BE2C (cell line): ENCODE data around the gene GABRQ.

Experiments
- DNase-seq: peaks from one replicate; pipeline ENCODE4 v3.0.0-alpha.2; 2020
- H3K27me3 ChIP-seq: fragments of 250-450 bp; sonication (Bioruptor Pico); 2 replicates; pipeline ENCODE4 v1.5.1; 2020; ENCODE audit warnings: mild to moderate bottlenecking
- H3K36me3 ChIP-seq: fragments of 250-450 bp; sonication (Bioruptor Pico); 2 replicates; pipeline ENCODE4 v1.5.1; 2020; ENCODE audit warnings: mild to moderate bottlenecking
- H3K4me1 ChIP-seq: fragments of 250-450 bp; sonication (Bioruptor Pico); 2 replicates; pipeline ENCODE4 v1.5.1; 2020
- H3K4me3 ChIP-seq: 2 replicates; pipeline ENCODE4 v1.5.1; 2011; ENCODE audit warnings: low read depth, low read length
- H3K9me3 ChIP-seq: fragments of 250-450 bp; sonication (Bioruptor Pico); 2 replicates; pipeline ENCODE4 v1.5.1; 2020
- CTCF ChIP-seq: IDR thresholded peaks from 2 replicates; pipeline ENCODE4 v1.5.1; 2012; ENCODE audit warnings: mild to moderate bottlenecking, low read depth, low read length

Gene GABRQ

DNA sequence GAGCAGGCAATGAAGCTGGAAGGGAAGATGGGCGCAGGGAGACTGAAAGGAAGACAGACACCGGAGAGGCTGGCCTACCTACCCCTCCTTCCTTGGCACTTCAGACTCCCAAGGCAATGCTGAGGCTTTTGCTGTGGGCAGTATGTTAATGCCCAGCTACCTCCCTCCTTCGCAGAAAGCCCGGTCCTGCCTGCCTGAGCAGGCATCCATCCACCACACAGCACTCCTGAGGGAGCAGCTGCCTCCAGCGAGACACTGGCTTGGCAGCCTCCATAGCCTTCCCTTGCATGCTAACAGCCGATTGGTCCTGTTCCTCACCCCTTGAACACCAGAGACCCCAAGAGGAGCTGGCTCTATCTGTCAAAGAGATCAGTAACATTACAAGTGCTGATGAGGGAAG is 14.4 kb downstream of the GABRQ start:
- no peak for TF ChIP-seq CTCF
- Histone ChIP-seq H3K4me3 (no peak overlapping the region), H3K9me3 (no peaks in the 10 kb centered on the region), H3K4me1 (no peaks in the 10 kb centered on the region), H3K36me3 (no peaks in the 10 kb centered on the region), H3K27me3 (no peaks in the 10 kb centered on the region)
- DNase-seq = no peak

- H3K4me3 ChIP-seq = no peak overlapping the region
- no peaks in the 10 kb centered on the region for H3K9me3 ChIP-seq
- H3K36me3 ChIP-seq = no peaks in the 10 kb centered on the region
- H3K27me3 ChIP-seq = no peaks in the 10 kb centered on the region
- no peaks in the 10 kb centered on the region for H3K4me1 ChIP-seq
- DNase-seq = no peak
- no peak for TF ChIP-seq CTCF
Observed at GRCh38 chrX:152652467-152652866, 14.8 kb downstream of the GABRQ start.

- no peak for DNase-seq
- Histone ChIP-seq H3K4me3 (no peak overlapping the region), H3K36me3 (no peaks in the 10 kb centered on the region), H3K9me3 (no peaks in the 10 kb centered on the region), H3K4me1 (no peaks in the 10 kb centered on the region), H3K27me3 (no peaks in the 10 kb centered on the region)
- no peak for TF ChIP-seq CTCF
Observed at GRCh38 chrX:152656087-152656486, 18.4 kb downstream of the GABRQ start.

DNA sequence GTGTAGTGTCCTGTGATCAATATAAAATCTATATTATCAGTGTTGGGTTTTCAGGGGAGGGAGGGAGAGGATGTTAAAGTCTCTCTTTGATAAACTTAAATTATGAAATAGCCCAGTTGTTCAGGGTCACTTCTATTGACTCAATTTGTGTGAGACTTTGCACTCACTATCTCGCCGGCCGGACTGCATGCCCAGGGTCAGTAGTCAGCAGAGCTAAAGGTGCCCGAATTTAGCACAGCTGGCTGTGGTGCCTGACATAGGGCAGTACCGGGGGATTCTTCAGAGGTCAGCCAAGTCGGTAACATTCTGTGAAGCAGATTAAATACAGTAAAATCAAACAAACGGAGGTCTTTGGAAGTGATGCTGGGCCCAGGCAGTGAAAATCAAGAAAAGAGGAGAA is 19.2 kb downstream of the GABRQ start:
- no peaks in the 10 kb centered on the region for H3K27me3 ChIP-seq
- no peak for DNase-seq
- TF ChIP-seq CTCF = no peak
- H3K4me1 ChIP-seq = no peaks in the 10 kb centered on the region
- no peaks in the 10 kb centered on the region for H3K36me3 ChIP-seq
- H3K9me3 ChIP-seq = no peaks in the 10 kb centered on the region
- no peak overlapping the region for H3K4me3 ChIP-seq

DNA sequence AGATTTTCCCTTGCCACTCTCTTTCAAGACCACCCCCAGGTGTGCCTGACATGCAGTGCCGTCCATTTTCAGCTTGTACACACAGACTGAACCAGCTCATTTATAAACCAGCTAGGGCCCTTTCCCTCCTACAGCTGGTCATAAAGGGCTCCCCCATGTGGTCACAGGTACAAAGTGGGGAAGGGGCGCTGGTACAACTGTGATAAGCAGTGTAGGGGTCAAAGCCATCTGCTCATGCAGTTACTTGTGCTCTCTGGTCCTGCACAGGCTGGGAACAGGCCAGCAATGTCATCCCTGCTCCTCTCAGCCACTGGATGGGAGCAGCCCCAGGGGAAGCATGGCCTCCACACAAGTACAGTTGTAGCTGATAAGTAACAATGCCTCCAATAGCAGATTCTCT is 20.6 kb downstream of the GABRQ start:
- no peak for DNase-seq
- H3K27me3 ChIP-seq = no peaks in the 10 kb centered on the region
- H3K36me3 ChIP-seq = no peaks in the 10 kb centered on the region
- no peaks in the 10 kb centered on the region for H3K9me3 ChIP-seq
- no peak overlapping the region for H3K4me3 ChIP-seq
- no peaks in the 10 kb centered on the region for H3K4me1 ChIP-seq
- TF ChIP-seq CTCF = peak; percentile 29

DNA sequence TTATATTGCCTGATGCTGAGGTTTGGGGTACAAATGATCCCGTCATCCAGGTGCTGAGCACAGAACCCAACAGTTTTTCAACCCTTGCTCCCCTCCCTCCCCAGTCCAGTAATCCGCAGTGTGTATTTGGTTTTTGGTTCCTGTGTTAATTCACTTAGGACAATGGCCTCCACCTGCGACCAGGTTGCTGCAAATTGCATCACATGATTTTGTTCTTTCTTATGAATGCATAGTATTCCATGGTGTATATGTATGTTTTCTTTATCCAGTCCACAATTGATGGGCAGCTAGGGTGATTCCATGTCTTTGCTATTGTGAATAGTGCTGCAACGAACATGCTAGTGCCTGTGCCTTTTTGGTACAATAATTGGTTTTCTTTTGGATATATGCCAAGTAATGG is 25.4 kb downstream of the GABRQ start:
- H3K27me3 ChIP-seq = no peaks in the 10 kb centered on the region
- H3K36me3 ChIP-seq = no peaks in the 10 kb centered on the region
- no peak for DNase-seq
- H3K4me3 ChIP-seq = no peak overlapping the region
- no peak for TF ChIP-seq CTCF
- no peaks in the 10 kb centered on the region for H3K4me1 ChIP-seq
- H3K9me3 ChIP-seq = no peaks in the 10 kb centered on the region
